SK-N-SH (cell line): ENCODE measurements around the gene PRRC2B.

ENCODE experiments used
- CTCF ChIP-seq: fragments of 200-600 bp; sonication (generic); IDR thresholded peaks from 2 replicates; pipeline ENCODE4 v1.6.1; 2017; ENCODE audit warnings: antibody characterized with exemption, mild to moderate bottlenecking, moderate library complexity
- ELF1 ChIP-seq: IDR thresholded peaks from 2 replicates; pipeline ENCODE4 v1.4.0; 2012
- EP300 ChIP-seq, 2 experiments: IDR thresholded peaks; 2 replicates each; pipeline versions ENCODE4 v1.4.0 to v1.6.1; 2012; ENCODE audit warnings: borderline replicate concordance in 1 of 2, low read depth in 1 of 2, low read length in 1 of 2
- GABPA ChIP-seq: IDR thresholded peaks from 2 replicates; pipeline ENCODE4 v1.4.0; 2012; ENCODE audit warnings: low read depth, mild to moderate bottlenecking
- MAX ChIP-seq: IDR thresholded peaks from 2 replicates; pipeline ENCODE4 v1.4.0; 2012; ENCODE audit warnings: low read depth
- MEF2A ChIP-seq: IDR thresholded peaks from 2 replicates; pipeline ENCODE4 v1.4.0; 2012; ENCODE audit warnings: low read depth, borderline replicate concordance
- MXI1 ChIP-seq: IDR thresholded peaks from 2 replicates; pipeline ENCODE4 v1.6.1; 2012; ENCODE audit warnings: mild to moderate bottlenecking, low read depth, low read length, improper control_type of control experiment
- PBX3 ChIP-seq: IDR thresholded peaks from 2 replicates; pipeline ENCODE4; 2012
- POLR2AphosphoS5 ChIP-seq: IDR thresholded peaks from 2 replicates; pipeline ENCODE4 v1.6.1; 2012; ENCODE audit warnings: low read depth, low read length
- RAD21 ChIP-seq: IDR thresholded peaks from 2 replicates; pipeline ENCODE4 v1.6.1; 2012; ENCODE audit warnings: mild to moderate bottlenecking, low read length
- REST ChIP-seq: IDR thresholded peaks from 2 replicates; pipeline ENCODE4 v1.6.1; 2012; ENCODE audit warnings: mild to moderate bottlenecking, low read depth, low read length, moderate library complexity
- TCF12 ChIP-seq: IDR thresholded peaks from 2 replicates; pipeline ENCODE4 v1.4.0; 2012
- YY1 ChIP-seq: IDR thresholded peaks from 2 replicates; pipeline ENCODE4 v1.4.0; 2012; ENCODE audit warnings: low read depth, mild to moderate bottlenecking

- TF ChIP-seq YY1 (no peak), CTCF (no peak), MXI1 (no peak), ELF1 (no peak), REST (no peak), MEF2A (no peak), MAX (no peak), GABPA (no peak), POLR2AphosphoS5 (no peak), RAD21 (no peak), PBX3 (no peak), EP300 (IDR thresholded peaks at IDR 0.05; ENCODE audit: borderline replicate concordance in 1 of 2, low read depth in 1 of 2, low read length in 1 of 2) (no peak), TCF12 (no peak)
These were observed 48.5 kb downstream of the PRRC2B start for GRCh38 chr9:131442351-131442750.
